Measurements from ENCODE around the gene RFX4. TPM values are rescaled to one million over a fixed set of nuclear protein-coding genes. Genes with fewer than 3 reads are reported as not detected.

Gene RFX4
- total RNA-seq, 1 donor from 2014 or later = not detected

GRCh38 chr12:106715582-106715981 is 132.8 kb downstream of the RFX4 start:
- Mint-ChIP-seq H3K27me3 (ENCODE audit: unreplicated experiment) (no peaks in the 10 kb centered on the region), H3K4me3 (ENCODE audit: unreplicated experiment) (no peak overlapping the region), H3K4me1 (ENCODE audit: unreplicated experiment) (peaks cover 7% of the 10 kb centered on the region), H3K36me3 (ENCODE audit: low read depth, unreplicated experiment) (no peaks in the 10 kb centered on the region), H3K27ac (ENCODE audit: unreplicated experiment) (no peak overlapping the region), H3K9me3 (ENCODE audit: unreplicated experiment) (no peaks in the 10 kb centered on the region)
- TF ChIP-seq, protein P1, sequence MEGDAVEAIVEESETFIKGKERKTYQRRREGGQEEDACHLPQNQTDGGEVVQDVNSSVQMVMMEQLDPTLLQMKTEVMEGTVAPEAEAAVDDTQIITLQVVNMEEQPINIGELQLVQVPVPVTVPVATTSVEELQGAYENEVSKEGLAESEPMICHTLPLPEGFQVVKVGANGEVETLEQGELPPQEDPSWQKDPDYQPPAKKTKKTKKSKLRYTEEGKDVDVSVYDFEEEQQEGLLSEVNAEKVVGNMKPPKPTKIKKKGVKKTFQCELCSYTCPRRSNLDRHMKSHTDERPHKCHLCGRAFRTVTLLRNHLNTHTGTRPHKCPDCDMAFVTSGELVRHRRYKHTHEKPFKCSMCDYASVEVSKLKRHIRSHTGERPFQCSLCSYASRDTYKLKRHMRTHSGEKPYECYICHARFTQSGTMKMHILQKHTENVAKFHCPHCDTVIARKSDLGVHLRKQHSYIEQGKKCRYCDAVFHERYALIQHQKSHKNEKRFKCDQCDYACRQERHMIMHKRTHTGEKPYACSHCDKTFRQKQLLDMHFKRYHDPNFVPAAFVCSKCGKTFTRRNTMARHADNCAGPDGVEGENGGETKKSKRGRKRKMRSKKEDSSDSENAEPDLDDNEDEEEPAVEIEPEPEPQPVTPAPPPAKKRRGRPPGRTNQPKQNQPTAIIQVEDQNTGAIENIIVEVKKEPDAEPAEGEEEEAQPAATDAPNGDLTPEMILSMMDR (IDR thresholded peaks at IDR 0.05; ENCODE audit: unreplicated experiment) = no peak
- DNase-seq (ENCODE audit: low spot score) = no peak

GRCh38 chr12:106717673-106718072 is 134.9 kb downstream of the RFX4 start:
- Mint-ChIP-seq H3K9me3 (ENCODE audit: unreplicated experiment) (no peaks in the 10 kb centered on the region), H3K4me1 (ENCODE audit: unreplicated experiment) (peaks cover 7% of the 10 kb centered on the region), H3K27ac (ENCODE audit: unreplicated experiment) (no peak overlapping the region), H3K27me3 (ENCODE audit: unreplicated experiment) (no peaks in the 10 kb centered on the region), H3K36me3 (ENCODE audit: low read depth, unreplicated experiment) (no peaks in the 10 kb centered on the region), H3K4me3 (ENCODE audit: unreplicated experiment) (no peak overlapping the region)
- TF ChIP-seq, protein P1 (IDR thresholded peaks at IDR 0.05; ENCODE audit: unreplicated experiment) = no peak
- no peak for DNase-seq (ENCODE audit: low spot score)

DNA sequence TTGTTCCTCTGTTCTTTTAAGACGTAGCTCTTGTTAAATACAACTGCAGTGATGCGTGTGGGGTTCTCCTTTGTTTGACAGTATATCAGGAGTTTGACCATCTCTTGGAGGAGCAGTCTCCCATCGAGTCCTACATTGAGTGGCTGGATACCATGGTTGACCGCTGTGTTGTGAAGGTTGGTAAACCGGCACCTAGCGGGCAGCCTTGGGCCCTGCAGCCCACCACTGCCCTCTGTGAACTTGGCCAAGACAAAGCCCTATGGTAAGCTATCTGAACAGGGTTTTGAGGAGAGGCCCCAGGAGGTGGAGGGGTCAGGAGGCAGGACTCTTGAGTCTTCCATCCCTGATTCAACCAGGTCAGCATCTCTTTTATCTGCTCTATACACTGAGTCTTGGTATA is 137.1 kb downstream of the RFX4 start:
- no peak for DNase-seq (ENCODE audit: low spot score)
- H3K27ac Mint-ChIP-seq (ENCODE audit: unreplicated experiment) = no peak overlapping the region
- no peaks in the 10 kb centered on the region for H3K27me3 Mint-ChIP-seq (ENCODE audit: unreplicated experiment)
- no peaks in the 10 kb centered on the region for H3K36me3 Mint-ChIP-seq (ENCODE audit: low read depth, unreplicated experiment)
- H3K4me1 Mint-ChIP-seq (ENCODE audit: unreplicated experiment) = peaks cover 7% of the 10 kb centered on the region
- TF ChIP-seq, protein P1 (IDR thresholded peaks at IDR 0.05; ENCODE audit: unreplicated experiment) = no peak
- H3K9me3 Mint-ChIP-seq (ENCODE audit: unreplicated experiment) = no peaks in the 10 kb centered on the region
- no peak overlapping the region for H3K4me3 Mint-ChIP-seq (ENCODE audit: unreplicated experiment)

- Mint-ChIP-seq H3K27me3 (ENCODE audit: unreplicated experiment) (no peaks in the 10 kb centered on the region), H3K4me3 (ENCODE audit: unreplicated experiment) (no peak overlapping the region), H3K9me3 (ENCODE audit: unreplicated experiment) (no peaks in the 10 kb centered on the region), H3K4me1 (ENCODE audit: unreplicated experiment) (peaks cover 7% of the 10 kb centered on the region), H3K36me3 (ENCODE audit: low read depth, unreplicated experiment) (no peaks in the 10 kb centered on the region), H3K27ac (ENCODE audit: unreplicated experiment) (no peak overlapping the region)
- TF ChIP-seq, protein P1 (IDR thresholded peaks at IDR 0.05; ENCODE audit: unreplicated experiment) = no peak
- DNase-seq (ENCODE audit: low spot score) = no peak
Observed at GRCh38 chr12:106720696-106721095, 137.9 kb downstream of the RFX4 start.

DNA sequence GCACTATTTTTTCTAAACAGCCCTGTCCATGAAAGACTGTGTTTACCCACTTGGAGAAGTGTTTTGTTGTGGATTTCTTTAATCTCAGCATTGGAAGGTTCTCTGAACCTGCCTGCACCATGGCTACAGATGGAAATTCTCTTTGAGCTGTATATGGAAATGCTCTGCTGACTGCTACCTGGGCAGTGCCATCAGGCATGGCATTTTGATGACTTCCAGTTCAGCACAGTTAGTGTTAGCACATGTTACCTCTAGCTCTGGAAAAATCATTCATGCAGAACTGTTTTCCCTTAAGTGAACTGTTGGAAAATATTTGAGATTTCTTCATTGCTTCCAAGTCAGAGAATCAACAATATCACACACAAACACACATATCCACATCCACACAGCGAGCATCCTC is 139.1 kb downstream of the RFX4 start:
- H3K4me1 Mint-ChIP-seq (ENCODE audit: unreplicated experiment) = peaks cover 1% of the 10 kb centered on the region
- no peaks in the 10 kb centered on the region for H3K9me3 Mint-ChIP-seq (ENCODE audit: unreplicated experiment)
- no peak for DNase-seq (ENCODE audit: low spot score)
- H3K36me3 Mint-ChIP-seq (ENCODE audit: low read depth, unreplicated experiment) = no peaks in the 10 kb centered on the region
- H3K4me3 Mint-ChIP-seq (ENCODE audit: unreplicated experiment) = no peak overlapping the region
- no peaks in the 10 kb centered on the region for H3K27me3 Mint-ChIP-seq (ENCODE audit: unreplicated experiment)
- TF ChIP-seq, protein P1 (IDR thresholded peaks at IDR 0.05; ENCODE audit: unreplicated experiment) = no peak
- no peak overlapping the region for H3K27ac Mint-ChIP-seq (ENCODE audit: unreplicated experiment)
